Brain microvascular endothelial cell (primary cell): Measurements from ENCODE around the gene MYOM1.

Source experiments
- DNase-seq: peaks from one replicate; pipeline ENCODE4 v3.0.0-alpha.2; 2020
- H3K27ac ChIP-seq: fragments of 250-450 bp; sonication (Bioruptor Pico); 2 replicates; pipeline ENCODE4 v1.5.1; 2020; ENCODE audit warnings: mild to moderate bottlenecking, moderate library complexity
- H3K27me3 ChIP-seq: fragments of 250-450 bp; sonication (Bioruptor Pico); replicated peaks from 2 replicates; pipeline ENCODE4 v1.5.1; 2020; ENCODE audit warnings: mild to moderate bottlenecking
- H3K36me3 ChIP-seq: fragments of 250-450 bp; sonication (Bioruptor Pico); replicated peaks from 2 replicates; pipeline ENCODE4 v1.5.1; 2020; ENCODE audit warnings: mild to moderate bottlenecking
- H3K4me3 ChIP-seq: 2 replicates; pipeline ENCODE4 v1.5.1; 2011; ENCODE audit warnings: low read depth, mild to moderate bottlenecking, control low read depth, low read length, moderate library complexity
- CTCF ChIP-seq: IDR thresholded peaks from 2 replicates; pipeline ENCODE4 v1.5.1; 2011; ENCODE audit warnings: low read depth, mild to moderate bottlenecking, moderate library complexity, low read length, control low read depth, inconsistent platforms; ENCODE audit errors: missing control alignments
- in situ Hi-C: cut with HindIII; loops from 2 replicates; pipeline ENCODE4 v1.10.0; 2017; ENCODE audit warnings: low sequenced_read_pairs, low pct_ligation_motif_present

The MYOM1 gene

GRCh38 chr18:3104190-3105054 lies 115.3 kb downstream of the MYOM1 start:
- no peak for TF ChIP-seq CTCF
- Histone ChIP-seq H3K27ac (no peak overlapping the region), H3K27me3 (no peaks in the 10 kb centered on the region), H3K4me3 (no peak overlapping the region), H3K36me3 (no peaks in the 10 kb centered on the region)
- DNase-seq = no peak
- in situ Hi-C loops = no loop called here

GRCh38 chr18:3103576-3103975 lies 116.2 kb downstream of the MYOM1 start:
- no peak for DNase-seq
- no peaks in the 10 kb centered on the region for H3K27me3 ChIP-seq
- H3K27ac ChIP-seq = no peak overlapping the region
- in situ Hi-C loops = no loop called here
- no peak for TF ChIP-seq CTCF
- no peaks in the 10 kb centered on the region for H3K36me3 ChIP-seq
- no peak overlapping the region for H3K4me3 ChIP-seq

GRCh38 chr18:3102983-3103382 lies 116.8 kb downstream of the MYOM1 start:
- TF ChIP-seq CTCF = no peak
- no peak overlapping the region for H3K27ac ChIP-seq
- H3K36me3 ChIP-seq = no peaks in the 10 kb centered on the region
- H3K4me3 ChIP-seq = no peak overlapping the region
- no peaks in the 10 kb centered on the region for H3K27me3 ChIP-seq
- no peak for DNase-seq
- in situ Hi-C loops = no loop called here

- H3K4me3 ChIP-seq = no peak overlapping the region
- DNase-seq = no peak
- no peak for TF ChIP-seq CTCF
- in situ Hi-C loops = no loop called here
- no peaks in the 10 kb centered on the region for H3K36me3 ChIP-seq
- H3K27ac ChIP-seq = no peak overlapping the region
- H3K27me3 ChIP-seq = no peaks in the 10 kb centered on the region
Measured at GRCh38 chr18:3100498-3101132, 119.2 kb downstream of the MYOM1 start.

GRCh38 chr18:3099327-3099726 lies 120.4 kb downstream of the MYOM1 start:
- no peak for TF ChIP-seq CTCF
- no peaks in the 10 kb centered on the region for H3K27me3 ChIP-seq
- H3K4me3 ChIP-seq = no peak overlapping the region
- in situ Hi-C loops = no loop called here
- no peak overlapping the region for H3K27ac ChIP-seq
- DNase-seq = no peak
- no peaks in the 10 kb centered on the region for H3K36me3 ChIP-seq

- TF ChIP-seq CTCF = no peak
- Histone ChIP-seq H3K4me3 (no peak overlapping the region), H3K36me3 (no peaks in the 10 kb centered on the region), H3K27me3 (no peaks in the 10 kb centered on the region), H3K27ac (no peak overlapping the region)
- in situ Hi-C loops = no loop called here
- DNase-seq = no peak
Measured at GRCh38 chr18:3097082-3097481, 122.7 kb downstream of the MYOM1 start.
